CD4-positive, alpha-beta T cell treated with Interleukin-15 for 1 hour (primary cell): Measurements from ENCODE around the gene ZNF611.
"Not testable (repeated sequence)": the region's sequence is repeated elsewhere in the genome, so short reads cannot be mapped to it uniquely, and the experiment has no call there.

Experiments
- DNase-seq: peaks from one replicate; pipeline ENCODE4 v3.0.0-alpha.2; 2020

Gene ZNF611

GRCh38 chr19:52675239-52675638 lies 59.6 kb downstream of the ZNF611 start:
- DNase-seq: not testable (repeated sequence)

DNA sequence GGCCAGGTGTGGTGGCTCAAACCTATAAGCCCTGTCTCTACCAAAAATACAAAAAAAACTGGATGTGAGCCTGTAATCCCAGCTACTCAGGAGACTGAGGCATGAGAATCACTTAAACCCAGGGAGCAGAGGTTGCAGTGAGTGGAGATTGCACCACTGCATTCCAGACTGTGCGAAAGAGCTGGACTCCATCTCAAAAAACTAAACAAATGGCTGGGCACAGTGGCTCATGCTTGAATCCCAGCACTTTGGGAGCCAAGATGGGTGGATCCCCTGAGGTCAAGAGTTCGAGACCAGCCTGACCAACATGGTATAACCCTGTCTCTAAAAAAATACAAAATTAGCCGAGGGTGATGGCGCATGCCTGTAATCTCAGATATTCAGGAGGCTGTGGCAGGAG lies 61.8 kb downstream of the ZNF611 start:
- DNase-seq: no peak

- DNase-seq: no peak
Measured at GRCh38 chr19:52670046-52670445, 64.8 kb downstream of the ZNF611 start.

GRCh38 chr19:52669586-52669985 lies 65.3 kb downstream of the ZNF611 start:
- no peak for DNase-seq

GRCh38 chr19:52667972-52668371 lies 66.9 kb downstream of the ZNF611 start:
- no peak for DNase-seq

- DNase-seq: no peak
Measured at GRCh38 chr19:52666506-52666905, 68.3 kb downstream of the ZNF611 start.

- DNase-seq: no peak
Measured at GRCh38 chr19:52665529-52665928, 69.3 kb downstream of the ZNF611 start.

DNA sequence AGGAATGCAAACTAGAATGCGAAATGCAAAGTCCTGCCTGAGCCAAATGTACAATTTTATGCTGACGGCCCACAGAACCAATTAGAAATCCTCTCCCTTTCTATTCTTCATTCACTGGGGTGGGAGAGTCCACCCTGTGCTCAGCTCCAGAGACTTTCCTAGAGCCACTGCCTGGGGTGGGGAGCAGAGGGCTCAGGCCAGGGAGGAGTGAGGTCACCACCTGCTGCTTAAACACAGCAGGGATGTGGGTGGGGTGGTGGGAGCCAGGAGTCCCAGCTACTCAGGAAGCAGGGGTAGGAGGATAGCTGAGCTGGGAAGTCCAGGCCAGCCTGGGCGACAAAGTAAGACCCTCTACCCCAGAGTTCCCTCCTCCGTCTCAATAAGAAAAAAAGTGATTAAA lies 69.8 kb downstream of the ZNF611 start:
- no peak for DNase-seq

GRCh38 chr19:52664461-52664860 lies 70.4 kb downstream of the ZNF611 start:
- no peak for DNase-seq

DNA sequence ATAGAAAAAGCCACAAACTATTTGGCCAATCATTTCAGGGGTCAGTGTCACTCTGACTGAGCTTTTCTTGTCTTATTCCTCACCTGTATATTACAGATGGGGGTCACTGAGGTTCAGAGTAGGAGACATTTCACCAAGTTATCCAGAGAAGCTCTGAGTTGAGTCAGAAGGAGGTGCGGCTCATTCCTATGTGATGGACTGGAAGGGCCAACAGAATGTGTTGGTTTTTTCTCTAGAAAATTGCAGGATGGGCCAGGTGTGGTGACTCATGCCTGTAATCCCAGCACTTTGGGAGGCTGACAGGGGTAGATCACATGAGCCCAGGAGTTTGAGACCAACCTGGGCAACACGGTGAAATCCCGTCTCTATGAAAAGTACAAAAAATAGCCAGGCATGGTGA lies 72.2 kb downstream of the ZNF611 start:
- no peak for DNase-seq

DNA sequence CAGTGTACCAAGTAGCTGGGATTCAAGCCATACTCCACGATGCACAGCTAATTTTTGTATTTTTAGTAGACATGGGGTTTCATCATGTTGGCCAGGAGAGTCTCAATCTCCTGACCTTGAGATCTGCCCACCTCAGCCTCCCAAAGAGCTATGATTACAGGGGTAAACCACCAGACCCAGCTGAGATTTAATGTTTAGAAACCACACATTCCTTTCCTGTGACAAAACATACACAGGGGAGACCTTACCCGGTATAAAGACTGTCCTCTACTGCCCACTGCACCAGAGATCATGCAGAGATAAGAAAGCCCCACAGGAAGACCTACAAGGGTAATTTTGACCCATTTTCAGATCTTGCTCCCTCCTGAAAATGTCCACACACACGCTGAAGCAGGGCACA lies 73.9 kb downstream of the ZNF611 start:
- DNase-seq: no peak

GRCh38 chr19:52659013-52659412 lies 75.8 kb downstream of the ZNF611 start:
- no peak for DNase-seq

DNA sequence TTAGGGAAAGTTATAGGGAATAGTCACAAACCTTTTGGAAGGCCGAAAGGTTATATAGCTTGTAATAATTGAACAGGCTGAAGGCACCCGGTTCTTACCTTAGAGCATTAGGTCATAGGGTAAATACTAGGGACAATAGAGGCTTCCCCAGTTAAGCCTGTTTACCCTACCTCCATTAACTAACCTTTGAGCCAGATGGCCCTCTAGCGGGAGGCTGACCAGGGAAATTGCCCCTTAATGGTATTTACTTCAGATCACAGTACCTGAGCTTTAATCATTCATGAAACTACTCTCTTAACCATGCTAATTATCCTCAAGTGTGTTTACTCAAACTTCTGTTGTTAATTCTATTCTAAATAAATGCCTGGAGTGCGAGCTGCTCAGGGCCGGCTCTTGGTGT lies 76.2 kb downstream of the ZNF611 start:
- DNase-seq: no peak

DNA sequence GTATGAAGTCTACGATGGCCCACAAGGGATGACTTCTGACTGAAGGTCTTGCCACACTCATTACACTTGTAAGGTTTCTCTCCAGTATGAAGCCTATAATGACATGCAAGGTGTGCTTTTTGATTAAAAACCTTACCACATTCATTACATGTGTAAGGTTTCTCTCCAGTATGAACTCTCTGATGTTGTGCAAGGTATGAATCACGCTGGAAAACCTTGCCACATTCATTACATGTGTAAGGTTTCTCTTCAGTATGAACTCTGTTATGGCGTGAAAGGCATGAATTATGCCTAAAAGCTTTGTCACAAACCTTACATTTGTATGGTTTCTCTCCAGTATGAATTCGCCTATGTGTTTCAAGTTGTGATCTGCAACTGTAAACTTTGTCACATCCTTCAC lies 81.7 kb downstream of the ZNF611 start:
- DNase-seq: no peak
